HG03196 (cell line): ENCODE measurements around the gene BCL2L15.
"Not testable (repeated sequence)": the region's sequence is repeated elsewhere in the genome, so short reads cannot be mapped to it uniquely, and the experiment has no call there.

Experiments
- ATAC-seq: cut with Tn5 transposase; IDR thresholded peaks from one replicate; pipeline ENCODE4 v1.9.1; 2021; ENCODE audit not compliant: unreplicated experiment

BCL2L15 gene

DNA sequence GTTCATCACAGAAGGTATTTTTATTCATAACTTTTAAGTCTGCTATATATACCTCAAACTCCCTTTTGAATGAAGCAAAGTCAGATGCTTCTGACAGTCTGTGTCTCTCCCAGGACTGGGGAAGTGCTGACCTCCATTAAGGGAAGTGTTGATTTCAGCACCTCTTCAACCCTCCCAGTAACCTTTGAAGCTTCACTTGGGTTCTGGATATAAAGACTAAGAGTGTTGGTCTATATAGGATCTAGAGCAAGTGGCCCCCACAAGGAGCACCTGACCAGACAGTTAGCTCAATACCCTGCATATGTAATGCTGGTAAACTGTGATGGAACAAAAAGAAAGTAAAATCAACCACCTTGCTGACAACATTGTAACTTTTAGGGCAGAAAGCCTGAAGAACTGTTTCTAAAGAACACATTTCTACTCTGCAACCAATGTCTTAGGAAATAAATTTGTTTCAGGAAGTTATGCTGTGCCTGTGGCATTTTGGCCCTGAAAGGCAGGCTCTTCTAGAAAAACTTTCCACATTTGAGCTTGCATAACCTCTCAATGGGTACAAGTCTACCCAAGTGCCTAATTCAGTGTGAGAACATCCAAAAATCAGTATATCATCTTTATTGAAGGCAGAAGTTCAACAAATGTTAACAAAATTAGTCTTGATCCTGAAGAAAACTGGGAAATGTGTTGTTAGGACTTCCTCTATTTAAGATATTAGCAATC is 15.0 kb downstream of the BCL2L15 start:
- no peak for ATAC-seq

GRCh38 chr1:113871597-113872113 is 15.7 kb downstream of the BCL2L15 start, which contains the start of gene PTPN22:
TSS of gene PTPN22 (minus strand) at chr1:113871712.
- ATAC-seq = peak; percentile 88

- no peak for ATAC-seq
These were observed 16.6 kb downstream of the BCL2L15 start for GRCh38 chr1:113870778-113871177.

DNA sequence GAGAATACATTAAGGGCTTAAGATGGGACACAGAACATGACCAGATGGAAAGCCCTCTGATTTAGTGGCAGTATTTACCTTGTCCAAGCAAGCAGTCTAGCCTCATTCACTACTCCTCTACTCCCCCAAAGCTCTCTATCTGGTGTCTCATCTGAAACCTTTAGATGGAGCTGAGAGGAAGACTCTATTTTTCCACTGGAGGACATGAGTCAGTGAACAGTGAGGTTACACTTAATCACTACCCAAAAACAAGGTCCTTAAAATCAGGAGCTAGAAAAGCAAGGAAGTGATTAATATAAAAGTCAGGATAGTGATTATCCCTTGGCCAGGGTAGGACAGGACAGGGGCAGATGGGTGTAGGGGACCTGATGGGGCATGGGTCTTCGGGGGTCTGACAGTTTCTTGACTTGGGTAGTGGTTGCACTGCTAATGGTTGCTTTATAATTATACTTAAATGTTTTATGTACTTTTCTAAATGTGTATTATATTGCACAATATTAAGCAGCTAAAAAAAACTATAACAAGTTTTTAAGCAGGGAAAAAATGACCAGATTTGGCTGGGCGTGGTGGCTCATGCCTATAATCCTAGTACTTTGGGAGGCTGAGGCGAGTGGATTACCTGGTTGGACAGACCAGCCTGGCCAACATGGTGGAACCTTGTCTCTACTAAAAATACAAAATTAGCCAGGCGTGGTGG is 18.8 kb downstream of the BCL2L15 start:
- no peak for ATAC-seq

GRCh38 chr1:113861641-113862040 is 25.7 kb downstream of the BCL2L15 start:
- ATAC-seq = no peak

DNA sequence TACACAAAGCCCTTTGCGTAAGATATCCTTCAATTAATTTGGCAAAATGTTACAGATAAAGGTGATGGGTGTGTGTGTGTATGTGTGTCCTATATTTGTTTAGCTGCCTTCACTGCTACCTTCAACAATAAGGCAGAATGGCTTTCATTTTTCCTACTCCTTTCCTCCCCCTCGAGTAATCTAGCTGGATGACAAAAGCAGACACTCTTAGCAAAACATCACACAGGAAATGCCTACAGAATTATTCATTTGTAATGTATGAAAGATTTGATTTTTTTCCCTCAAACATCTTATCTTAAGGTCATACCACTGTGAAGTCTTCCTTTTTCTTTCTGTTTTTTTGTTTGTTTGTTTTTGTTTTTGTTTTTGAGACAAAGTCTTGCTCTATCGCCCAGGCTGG is 26.5 kb downstream of the BCL2L15 start:
- ATAC-seq = no peak

DNA sequence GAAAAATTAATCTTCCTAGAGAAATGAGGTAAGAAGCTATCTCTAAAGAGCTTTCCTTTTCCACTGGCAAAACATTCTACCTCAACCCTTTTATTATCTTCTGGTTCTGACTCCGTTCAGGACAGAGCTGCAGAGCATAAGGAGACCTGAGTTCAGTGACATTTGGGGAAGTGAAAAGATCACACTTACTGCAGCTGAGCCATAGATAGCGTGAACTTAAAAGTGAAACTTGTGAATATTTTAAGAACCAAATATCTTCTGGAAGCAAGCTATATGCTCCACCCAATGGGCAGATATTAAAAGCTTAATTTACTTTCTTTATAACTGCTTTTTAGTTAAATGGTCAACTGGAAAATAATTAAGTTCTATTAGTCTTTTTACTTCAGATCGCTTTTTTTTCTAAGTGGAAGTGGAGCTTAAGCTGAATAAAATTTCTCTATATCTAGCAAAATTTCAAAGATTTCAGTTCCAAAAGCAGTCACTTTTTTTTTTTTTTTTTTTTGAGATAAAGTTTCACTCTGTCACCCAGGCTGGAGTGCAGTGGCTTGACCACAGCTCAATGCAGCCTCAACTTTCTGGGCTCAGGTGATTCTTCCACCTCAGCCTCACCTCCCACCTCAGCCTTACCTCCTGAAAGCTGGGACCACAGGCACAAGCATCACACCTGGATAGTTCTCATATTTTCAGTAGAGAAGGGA is 27.8 kb downstream of the BCL2L15 start:
- ATAC-seq = peak; percentile 82

DNA sequence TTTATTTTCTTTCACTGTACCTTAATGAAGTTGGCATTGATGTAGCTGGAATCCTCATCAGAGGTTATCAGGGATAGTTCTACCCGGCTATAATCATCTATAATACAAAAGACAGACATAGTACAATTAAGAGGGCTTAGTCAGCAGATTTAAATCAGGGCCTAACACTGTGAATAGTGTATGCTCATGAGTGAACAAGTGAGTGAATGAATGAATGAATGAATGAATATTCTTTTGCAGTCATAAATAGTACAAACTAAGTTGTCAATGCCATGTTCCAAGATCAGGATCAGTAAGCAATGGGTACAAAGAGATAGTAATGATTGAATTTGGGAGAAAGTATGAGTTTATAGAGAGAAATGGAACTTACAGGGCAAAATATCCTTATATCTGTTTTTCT is 28.4 kb downstream of the BCL2L15 start:
- no peak for ATAC-seq

DNA sequence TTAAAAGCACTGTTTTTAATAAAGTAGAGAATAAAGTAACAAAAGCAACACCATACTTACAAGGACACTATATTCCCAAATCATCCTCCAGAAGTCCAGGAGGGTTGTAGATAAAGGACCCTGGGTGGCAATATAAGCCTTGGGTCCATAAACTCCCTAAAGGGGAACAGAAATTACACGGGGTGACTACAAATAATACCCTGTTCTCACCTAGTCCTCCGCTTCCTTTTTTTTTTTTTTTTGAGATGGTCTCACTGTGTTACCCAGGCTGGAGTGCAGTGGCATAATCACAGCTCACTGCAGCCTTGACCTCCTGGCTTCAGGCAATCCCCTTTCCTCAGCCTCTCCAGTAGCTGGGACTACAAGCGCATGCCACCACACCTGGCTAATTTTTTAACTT is 29.0 kb downstream of the BCL2L15 start:
- no peak for ATAC-seq

GRCh38 chr1:113857776-113858175 is 29.6 kb downstream of the BCL2L15 start:
- ATAC-seq = no peak

GRCh38 chr1:113856401-113856790 is 31.0 kb downstream of the BCL2L15 start:
- no peak for ATAC-seq

DNA sequence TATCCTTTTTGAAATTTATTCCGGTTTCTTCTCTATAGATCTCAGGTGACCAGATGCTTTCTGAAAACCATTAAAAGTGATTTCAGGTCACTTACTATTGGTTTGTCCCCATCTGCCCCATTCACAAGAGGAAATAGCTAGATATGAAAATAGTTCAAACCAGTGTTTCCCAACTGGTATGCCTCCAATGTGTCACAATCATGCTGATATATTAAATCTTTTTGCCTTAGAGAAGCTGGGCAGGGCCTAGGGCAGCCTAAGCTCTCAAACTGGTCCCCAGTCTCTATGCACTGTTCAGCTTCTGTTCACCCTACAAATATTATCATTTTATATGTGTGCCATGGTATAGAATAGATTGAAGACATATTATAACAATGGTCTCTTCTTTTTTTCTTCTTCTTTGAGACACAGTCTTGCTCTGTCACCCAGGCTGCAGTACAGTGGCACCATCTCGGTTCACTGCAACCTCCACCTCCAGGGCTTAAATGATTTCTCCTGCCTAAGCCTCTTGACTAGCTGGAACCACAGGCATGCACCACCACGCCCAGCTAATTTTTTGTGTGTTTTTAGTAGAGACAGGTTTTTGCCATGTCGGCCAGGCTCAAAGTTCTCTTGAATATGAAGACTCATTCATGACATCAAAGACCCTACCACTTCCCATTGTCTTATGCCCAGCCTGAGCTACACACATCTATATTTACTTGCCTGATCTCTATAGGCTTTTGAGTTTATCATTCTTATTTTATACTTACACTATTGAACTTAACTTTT is 31.6 kb downstream of the BCL2L15 start:
- ATAC-seq = no peak

- no peak for ATAC-seq
These were observed 33.1 kb downstream of the BCL2L15 start for GRCh38 chr1:113854234-113854633.

GRCh38 chr1:113852694-113853093 is 34.7 kb downstream of the BCL2L15 start:
- ATAC-seq = not testable (repeated sequence)

DNA sequence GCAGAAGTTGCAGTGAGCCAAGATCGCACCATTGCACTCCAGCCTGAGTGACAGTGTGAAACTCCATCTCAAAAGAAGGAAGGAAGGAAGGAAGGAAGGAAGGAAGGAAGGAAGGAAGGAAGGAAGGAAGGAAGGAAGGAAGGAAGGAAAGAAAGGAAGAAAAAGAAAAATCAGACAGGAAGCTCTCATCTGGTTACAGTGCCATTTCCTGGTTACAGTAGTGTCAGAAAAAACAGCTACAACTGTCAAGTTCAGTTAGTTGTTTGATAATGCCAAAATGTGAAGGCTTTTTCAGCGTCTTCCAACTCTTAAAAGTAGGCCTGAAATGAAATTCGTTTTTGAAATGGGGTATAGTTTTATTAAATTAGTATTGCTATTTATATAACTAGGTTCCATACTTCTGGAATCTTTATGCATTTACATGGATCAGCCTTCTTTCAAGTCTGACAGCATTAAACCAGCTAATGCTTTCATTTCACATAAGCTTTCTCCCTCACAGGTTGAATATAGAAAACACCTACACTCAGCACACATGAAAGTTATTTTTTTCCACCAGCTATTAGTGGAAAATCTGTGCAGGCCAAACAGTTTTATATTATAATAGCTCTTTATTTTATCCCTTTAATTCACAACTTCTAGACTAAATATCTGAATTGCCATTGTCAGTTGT is 37.1 kb downstream of the BCL2L15 start:
- ATAC-seq = no peak

DNA sequence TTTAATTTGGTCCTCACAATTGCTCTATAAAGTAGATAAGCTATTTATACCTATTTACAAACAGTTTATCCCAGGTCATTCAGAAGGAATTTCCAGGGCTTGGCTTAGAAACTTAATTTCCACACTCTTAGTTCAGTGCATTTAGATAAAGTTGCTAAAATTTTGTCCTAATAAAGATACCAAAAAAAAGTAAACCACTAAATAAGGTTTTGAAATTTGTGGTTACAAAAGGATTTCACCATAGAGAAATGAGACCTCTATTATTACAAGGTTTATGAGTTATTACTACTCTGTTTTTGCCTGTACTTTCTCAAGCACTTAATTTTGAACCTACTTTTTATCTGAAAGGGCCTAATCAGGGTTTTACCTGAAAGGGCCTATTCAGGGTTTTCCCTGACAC is 38.3 kb downstream of the BCL2L15 start:
- no peak for ATAC-seq

DNA sequence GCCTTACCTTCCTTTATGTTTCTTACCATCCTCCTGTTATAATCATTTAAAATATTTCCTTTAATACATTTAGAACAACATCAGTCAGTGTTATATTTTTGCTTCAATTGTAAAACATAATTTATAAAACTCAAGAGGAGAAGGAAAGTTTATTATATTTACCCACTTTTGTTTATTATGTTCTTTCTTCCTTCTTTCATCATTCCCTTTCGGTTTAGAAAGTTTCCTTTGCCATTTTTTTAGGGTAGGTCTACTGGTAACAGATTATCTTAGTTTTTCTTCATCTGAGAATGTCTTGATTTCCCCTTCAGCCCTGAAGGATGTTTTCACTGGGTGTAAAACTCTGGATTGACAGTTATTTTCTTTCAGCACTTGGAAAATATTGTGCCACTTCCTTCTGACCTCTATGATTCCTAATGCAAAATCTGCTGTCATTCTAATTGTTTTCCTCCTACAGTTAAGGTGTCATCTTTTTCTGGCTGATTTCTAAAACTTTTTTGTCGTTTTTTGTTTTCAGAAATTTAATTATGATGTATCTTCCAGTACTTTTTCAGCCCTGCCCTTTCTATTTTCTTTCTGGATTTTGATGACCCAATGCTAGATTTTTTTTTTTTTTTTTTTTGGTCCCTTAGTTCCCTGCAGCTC is 40.9 kb downstream of the BCL2L15 start:
- no peak for ATAC-seq

DNA sequence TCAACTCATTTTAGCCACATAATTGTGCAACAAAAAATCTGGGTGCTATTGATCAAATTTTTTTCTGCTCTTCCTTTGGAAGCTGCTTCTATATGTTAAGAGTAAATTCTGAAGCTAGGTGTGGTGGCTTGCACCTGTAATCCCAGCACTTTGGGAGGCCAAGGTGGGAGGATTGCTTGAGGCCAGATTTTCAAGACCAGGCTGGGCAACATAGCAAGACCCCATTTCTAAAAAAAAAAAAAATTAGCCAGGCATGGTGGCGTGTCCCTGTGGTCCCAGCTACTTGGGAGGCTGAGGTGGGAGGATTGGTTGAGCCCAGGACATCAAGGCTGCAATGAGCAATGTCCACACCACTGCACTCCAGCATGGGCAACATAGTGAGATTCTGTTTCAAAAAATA is 50.8 kb downstream of the BCL2L15 start:
- ATAC-seq = no peak

- ATAC-seq = no peak
These were observed 51.6 kb downstream of the BCL2L15 start for GRCh38 chr1:113835686-113836290.

GRCh38 chr1:113834716-113835115 is 52.7 kb downstream of the BCL2L15 start:
- no peak for ATAC-seq
